HuH-7.5 (cell line): ENCODE results near the gene CLEC1A.

Experiments
- DNase-seq: peaks from one replicate; pipeline ENCODE4 v3.0.0; 2011; ENCODE audit warnings: low spot score

Gene CLEC1A

GRCh38 chr12:10098791-10099190 is at the start of gene CLEC1A:
CLEC1A (minus strand) TSS chr12:10098985; CDS start chr12:10098922, 63 bp downstream.
- no peak for DNase-seq

- no peak for DNase-seq
These were observed 49.1 kb upstream of the CLEC1A start for GRCh38 chr12:10147714-10148403.

GRCh38 chr12:10142976-10143589 is 44.3 kb upstream of the CLEC1A start:
- DNase-seq: no peak

- no peak for DNase-seq
These were observed 41.2 kb upstream of the CLEC1A start for GRCh38 chr12:10140001-10140400.

GRCh38 chr12:10136637-10137205 is 37.9 kb upstream of the CLEC1A start:
- no peak for DNase-seq

GRCh38 chr12:10135126-10135525 is 36.3 kb upstream of the CLEC1A start:
- DNase-seq: no peak

GRCh38 chr12:10132850-10133370 is 34.1 kb upstream of the CLEC1A start:
- no peak for DNase-seq

- no peak for DNase-seq
These were observed 32.4 kb upstream of the CLEC1A start for GRCh38 chr12:10131111-10131690.

GRCh38 chr12:10130042-10130441 is 31.3 kb upstream of the CLEC1A start, which contains the start of gene CLEC7A:
CLEC7A (minus strand) TSS chr12:10130199; CDS start chr12:10130082, 117 bp downstream.
- DNase-seq: no peak

- DNase-seq: no peak
These were observed 29.9 kb upstream of the CLEC1A start for GRCh38 chr12:10128687-10129086.

- DNase-seq: no peak
These were observed 27.6 kb upstream of the CLEC1A start for GRCh38 chr12:10126413-10126812.

- peak; percentile 54 for DNase-seq
These were observed 23.9 kb upstream of the CLEC1A start for GRCh38 chr12:10122689-10123088.

GRCh38 chr12:10121278-10121677 is 22.5 kb upstream of the CLEC1A start:
- no peak for DNase-seq

GRCh38 chr12:10119066-10119465 is 20.3 kb upstream of the CLEC1A start:
- DNase-seq: no peak

GRCh38 chr12:10115890-10116289 is 17.1 kb upstream of the CLEC1A start:
- DNase-seq: no peak

- no peak for DNase-seq
These were observed 16.5 kb upstream of the CLEC1A start for GRCh38 chr12:10115311-10115710.

- no peak for DNase-seq
These were observed 15.1 kb upstream of the CLEC1A start for GRCh38 chr12:10113920-10114319.

GRCh38 chr12:10113075-10113474 is 14.3 kb upstream of the CLEC1A start:
- DNase-seq: no peak

- DNase-seq: no peak
These were observed 12.7 kb upstream of the CLEC1A start for GRCh38 chr12:10111451-10111850.

- DNase-seq: no peak
These were observed 11.6 kb upstream of the CLEC1A start for GRCh38 chr12:10110256-10110844.

GRCh38 chr12:10102322-10102721 is 3.5 kb upstream of the CLEC1A start:
- no peak for DNase-seq

- no peak for DNase-seq
These were observed 2.9 kb upstream of the CLEC1A start for GRCh38 chr12:10101648-10102220.
